IPS DF 6.9 (cell line): ENCODE results near the gene VEPH1.

ENCODE experiments used
- DNase-seq: peaks from one replicate; pipeline ENCODE4 v3.0.0-alpha.2; 2013; ENCODE audit warnings: low read depth, low spot score
- H3K27ac ChIP-seq: one replicate; pipeline ENCODE4 v1.5.1; 2013; ENCODE audit warnings: low read length, control low read depth
- H3K27me3 ChIP-seq: 2 replicates; pipeline ENCODE4 v1.6.1; 2013; ENCODE audit warnings: mild to moderate bottlenecking, low read length; ENCODE audit not compliant: control insufficient read depth, insufficient read depth
- H3K36me3 ChIP-seq: 2 replicates; pipeline ENCODE4 v1.6.1; 2013; ENCODE audit warnings: low read length; ENCODE audit not compliant: control insufficient read depth, insufficient read depth
- H3K4me1 ChIP-seq: 2 replicates; pipeline ENCODE4 v1.6.1; 2013; ENCODE audit warnings: low read length; ENCODE audit not compliant: control insufficient read depth, insufficient read depth
- H3K4me3 ChIP-seq: 2 replicates; pipeline ENCODE4 v1.5.1; 2013; ENCODE audit warnings: mild to moderate bottlenecking, low read length
- H3K9me3 ChIP-seq: 2 replicates; pipeline ENCODE4 v1.6.1; 2013; ENCODE audit warnings: low read length, inconsistent platforms; ENCODE audit not compliant: control insufficient read depth, insufficient read depth
- WGBS: extraction: QIAGEN DNeasy Blood & Tissue Kit; methylation state at CpG from one replicate; pipeline ENCODE4 v1.1.7; 2013; ENCODE audit warnings: mixed read lengths, missing lambda C conversion rate; ENCODE audit not compliant: insufficient read length, insufficient coverage; 5-methylcytosine and 5-hydroxymethylcytosine counted together

VEPH1 gene

DNA sequence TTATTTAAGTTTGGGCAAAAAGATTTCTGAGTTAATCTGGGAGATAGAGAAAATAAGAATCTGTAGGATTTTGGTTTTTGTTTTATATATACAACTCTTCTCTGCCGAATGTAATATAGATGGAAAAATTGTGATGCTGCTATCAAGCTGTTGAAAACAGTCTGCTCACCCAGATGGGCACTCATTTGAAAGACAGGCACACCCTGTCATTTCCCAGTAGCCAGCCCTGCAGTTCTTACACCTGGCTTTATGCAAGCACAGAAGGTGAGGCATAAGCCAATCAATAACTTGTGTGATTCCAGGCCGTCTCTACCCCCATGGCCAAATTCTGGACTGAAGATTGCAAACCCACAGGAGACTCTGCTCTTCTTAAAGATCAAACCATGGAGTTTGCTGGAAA, 93.7 kb downstream of the VEPH1 start:
- H3K4me3 ChIP-seq: no peak overlapping the region
- H3K36me3 ChIP-seq: no peaks in the 10 kb centered on the region
- DNase-seq: no peak
- H3K27me3 ChIP-seq: no peaks in the 10 kb centered on the region
- H3K27ac ChIP-seq: no peak overlapping the region
- H3K9me3 ChIP-seq: no peaks in the 10 kb centered on the region
- no peaks in the 10 kb centered on the region; the same call in 1 of the 2 replicates for H3K4me1 ChIP-seq
- WGBS: no CpG with 5 or more reads among the region's 2 CpGs

DNA sequence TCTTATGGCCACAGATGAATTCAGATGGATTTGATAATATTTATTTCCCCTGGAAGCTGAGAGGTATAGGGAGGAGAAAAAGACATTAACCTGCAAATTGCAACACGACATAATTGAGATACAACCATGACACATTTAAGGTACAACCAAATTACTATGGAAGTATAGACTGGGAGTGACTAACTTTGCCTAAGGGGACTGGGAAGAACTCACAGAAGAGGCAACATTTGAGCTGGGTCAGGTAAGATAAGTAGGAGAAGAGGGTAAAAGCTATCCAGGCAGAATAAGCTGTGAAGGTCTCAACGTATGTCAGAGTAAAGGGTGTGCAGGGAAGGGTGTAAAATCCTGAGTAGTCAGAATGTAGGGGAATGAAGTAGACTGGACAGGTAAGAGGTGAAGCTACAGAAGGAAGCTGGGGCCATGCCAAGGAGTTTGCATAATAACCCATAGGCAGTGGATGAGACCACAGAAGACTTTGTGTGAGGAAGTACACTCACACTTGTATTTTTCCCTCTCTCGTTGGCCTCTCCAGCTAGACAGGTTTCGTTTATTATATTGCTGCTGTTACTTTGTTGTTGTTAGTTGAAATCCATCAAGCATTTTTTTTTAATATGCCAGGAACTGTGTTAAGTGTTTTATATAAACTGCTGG, 94.6 kb downstream of the VEPH1 start:
- H3K36me3 ChIP-seq: no peaks in the 10 kb centered on the region
- no peaks in the 10 kb centered on the region for H3K9me3 ChIP-seq
- WGBS: no CpG with 5 or more reads among the region's 4 CpGs
- no peaks in the 10 kb centered on the region; the same call in 1 of the 2 replicates for H3K4me1 ChIP-seq
- no peak for DNase-seq
- H3K27me3 ChIP-seq: no peaks in the 10 kb centered on the region
- no peak overlapping the region for H3K27ac ChIP-seq
- H3K4me3 ChIP-seq: no peak overlapping the region

DNA sequence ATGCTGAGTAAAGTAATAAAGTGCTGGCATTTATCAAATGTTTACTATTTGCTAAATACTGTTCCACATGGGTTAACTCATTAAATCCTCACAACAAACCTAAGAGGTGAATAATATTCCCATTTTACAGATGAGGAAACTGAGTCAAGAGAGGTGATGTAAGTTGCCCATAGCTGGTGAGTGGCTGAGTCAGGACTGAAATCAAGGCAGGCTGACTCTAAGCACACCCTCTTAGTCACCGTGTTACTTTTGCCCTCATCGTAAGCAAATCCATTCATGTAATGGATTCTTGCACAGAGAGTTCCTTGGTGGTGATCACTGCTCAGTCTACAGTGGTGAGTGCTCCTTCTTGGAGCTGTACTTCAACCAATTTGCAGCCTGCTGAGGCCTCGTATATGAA, 95.4 kb downstream of the VEPH1 start:
- WGBS: no CpG with 5 or more reads among the region's 3 CpGs
- Histone ChIP-seq H3K27me3 (no peaks in the 10 kb centered on the region), H3K4me3 (no peak overlapping the region)

DNA sequence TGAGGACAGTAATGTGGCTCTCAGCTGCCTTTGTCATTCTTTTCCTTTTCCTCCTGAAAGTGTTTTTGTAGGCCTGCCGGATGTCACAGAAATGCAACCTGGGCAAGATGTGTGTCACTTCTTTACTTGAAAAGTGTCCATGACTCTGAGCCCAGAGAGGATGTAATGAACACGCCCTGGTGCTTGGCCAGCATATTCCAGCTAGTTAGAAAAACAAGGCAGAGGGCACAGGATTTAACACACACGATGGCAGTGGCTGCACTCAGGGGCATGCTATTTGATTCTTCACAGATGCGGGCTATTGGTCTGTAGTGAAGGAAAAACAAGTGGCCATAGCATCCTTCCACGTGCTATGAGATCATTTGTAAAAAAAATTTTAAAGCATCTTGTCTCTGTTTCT, 96.8 kb downstream of the VEPH1 start:
- H3K4me1 ChIP-seq: no peaks in the 10 kb centered on the region; the same call in 1 of the 2 replicates

More for the DNA sequence above, 95.4 kb downstream of the VEPH1 start:
- H3K9me3 ChIP-seq: no peaks in the 10 kb centered on the region
- no peaks in the 10 kb centered on the region; the same call in 1 of the 2 replicates for H3K4me1 ChIP-seq
- no peak overlapping the region for H3K27ac ChIP-seq
- H3K36me3 ChIP-seq: no peaks in the 10 kb centered on the region
- DNase-seq: no peak

DNA sequence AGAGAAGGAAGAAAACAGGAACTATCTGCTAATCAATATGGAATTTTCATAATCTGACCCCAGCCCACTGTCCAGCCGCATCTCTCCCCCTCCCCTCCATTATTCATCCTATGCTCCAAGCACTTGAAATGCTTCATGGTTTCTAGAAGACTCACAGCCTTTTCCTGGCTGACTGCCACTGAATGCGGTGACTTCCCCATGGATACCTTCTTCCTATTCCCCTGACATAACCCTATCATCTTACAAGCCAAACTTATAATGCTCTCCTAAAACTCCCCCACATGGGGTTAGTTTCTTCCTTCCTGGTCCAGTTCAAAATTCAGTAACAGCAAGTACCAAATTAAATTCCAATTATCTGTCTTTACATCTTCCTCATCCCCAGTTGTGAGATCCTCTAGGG, 97.8 kb downstream of the VEPH1 start:
- Histone ChIP-seq H3K4me1 (no peaks in the 10 kb centered on the region; the same call in 1 of the 2 replicates), H3K4me3 (no peak overlapping the region; the same call in 1 of the 2 replicates), H3K27ac (no peak overlapping the region), H3K27me3 (no peaks in the 10 kb centered on the region), H3K9me3 (no peaks in the 10 kb centered on the region), H3K36me3 (no peaks in the 10 kb centered on the region)
- no peak for DNase-seq
- no CpG with 5 or more reads among the region's 2 CpGs for WGBS

More for the DNA sequence above, 96.8 kb downstream of the VEPH1 start:
- Histone ChIP-seq H3K27me3 (no peaks in the 10 kb centered on the region), H3K9me3 (no peaks in the 10 kb centered on the region), H3K4me3 (no peak overlapping the region), H3K36me3 (no peaks in the 10 kb centered on the region), H3K27ac (no peak overlapping the region)
- WGBS: no CpG with 5 or more reads among the region's 5 CpGs
- no peak for DNase-seq

DNA sequence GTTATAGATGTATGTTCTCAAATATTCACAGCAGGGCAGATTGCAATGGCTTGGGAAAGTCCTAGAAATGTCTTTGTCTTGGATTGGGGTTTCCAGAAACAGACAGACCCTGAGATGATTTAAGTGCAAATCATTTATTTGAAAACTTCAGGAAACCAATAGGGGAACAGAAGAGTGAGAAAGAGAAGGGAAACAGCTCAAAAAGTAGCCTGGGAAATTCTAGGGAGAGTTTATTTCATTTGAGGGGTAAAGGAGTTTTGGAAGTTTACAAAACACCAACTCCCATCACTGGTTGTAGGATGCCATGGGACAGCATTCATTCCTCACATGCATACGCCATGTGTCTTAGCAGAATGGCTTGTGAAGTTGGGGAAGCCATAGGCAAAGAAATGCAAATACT, 98.8 kb downstream of the VEPH1 start:
- Histone ChIP-seq H3K9me3 (no peaks in the 10 kb centered on the region), H3K4me3 (no peak overlapping the region), H3K27me3 (no peaks in the 10 kb centered on the region), H3K36me3 (no peaks in the 10 kb centered on the region), H3K4me1 (no peaks in the 10 kb centered on the region; the same call in 1 of the 2 replicates), H3K27ac (no peak overlapping the region)
- WGBS: no CpG with 5 or more reads among the region's 1 CpG
- no peak for DNase-seq

DNA sequence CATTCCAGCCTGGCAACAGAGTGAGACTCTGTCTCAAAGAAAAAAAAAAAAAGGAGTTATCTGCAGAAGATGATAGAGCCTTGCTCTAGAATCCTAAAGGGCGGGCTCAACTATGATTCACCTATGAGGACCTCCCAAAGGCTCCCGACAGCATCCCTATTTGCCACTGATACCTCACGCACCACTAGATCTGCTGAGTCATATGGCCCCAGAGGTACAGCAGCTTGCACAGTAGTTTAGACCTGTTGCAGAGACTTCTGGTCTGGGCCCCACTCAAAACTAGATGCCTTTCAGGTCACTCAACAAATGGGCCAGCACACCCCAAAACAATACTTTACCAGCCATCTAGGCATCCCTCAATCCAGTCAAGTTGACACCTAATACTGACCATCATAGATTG, 104.6 kb downstream of the VEPH1 start:
- H3K36me3 ChIP-seq: no peaks in the 10 kb centered on the region
- DNase-seq: no peak
- H3K27ac ChIP-seq: no peak overlapping the region
- H3K27me3 ChIP-seq: no peaks in the 10 kb centered on the region
- no peak overlapping the region for H3K4me3 ChIP-seq
- H3K9me3 ChIP-seq: no peaks in the 10 kb centered on the region
- no CpG with 5 or more reads among the region's 3 CpGs for WGBS
- no peaks in the 10 kb centered on the region for H3K4me1 ChIP-seq

DNA sequence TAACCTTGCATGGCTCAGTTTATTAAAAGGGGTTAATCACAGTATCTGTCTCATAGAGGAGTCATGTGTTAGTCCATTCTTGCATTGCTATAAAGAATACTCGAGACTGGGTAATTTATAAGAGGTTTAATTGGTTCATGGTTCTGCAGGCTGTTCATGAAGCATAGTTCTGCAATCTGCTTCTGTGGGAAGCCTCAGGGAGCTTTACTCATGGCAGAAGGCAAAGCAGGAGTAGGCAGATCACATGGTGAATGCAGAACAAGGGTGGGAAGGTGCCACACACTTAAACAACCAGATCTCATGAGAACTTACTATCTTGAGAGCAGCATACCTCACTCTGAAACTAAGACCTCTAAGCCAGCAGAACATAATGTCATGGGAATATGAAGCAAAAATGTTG, 108.8 kb downstream of the VEPH1 start:
- no peak overlapping the region for H3K27ac ChIP-seq
- WGBS: no CpG with 5 or more reads among the region's 1 CpG
- no peak for DNase-seq
- H3K27me3 ChIP-seq: no peaks in the 10 kb centered on the region
- no peaks in the 10 kb centered on the region for H3K9me3 ChIP-seq
- no peaks in the 10 kb centered on the region for H3K36me3 ChIP-seq
- no peak overlapping the region for H3K4me3 ChIP-seq
- no peaks in the 10 kb centered on the region for H3K4me1 ChIP-seq

DNA sequence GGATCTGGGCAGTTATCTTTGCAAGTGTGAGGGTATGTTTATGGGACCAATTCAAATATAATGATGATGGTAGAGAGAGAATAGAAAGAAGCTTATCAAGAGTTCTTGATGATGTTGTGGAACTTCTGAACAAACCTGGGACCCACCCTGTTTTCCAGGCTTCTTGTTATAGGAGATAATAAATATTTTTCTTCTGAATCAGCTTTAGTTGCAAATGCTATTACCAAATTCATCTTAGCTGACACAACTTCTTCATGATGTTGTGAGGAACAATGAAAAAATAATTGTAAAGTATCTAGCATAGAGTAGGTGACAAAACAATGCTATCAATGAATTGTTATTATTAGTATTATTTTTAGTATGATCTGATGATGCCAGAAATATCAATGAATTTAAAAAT, 110.1 kb downstream of the VEPH1 start:
- Histone ChIP-seq H3K27ac (no peak overlapping the region), H3K4me1 (no peaks in the 10 kb centered on the region), H3K4me3 (no peak overlapping the region), H3K36me3 (no peaks in the 10 kb centered on the region), H3K9me3 (no peaks in the 10 kb centered on the region), H3K27me3 (no peaks in the 10 kb centered on the region)
- DNase-seq: no peak

DNA sequence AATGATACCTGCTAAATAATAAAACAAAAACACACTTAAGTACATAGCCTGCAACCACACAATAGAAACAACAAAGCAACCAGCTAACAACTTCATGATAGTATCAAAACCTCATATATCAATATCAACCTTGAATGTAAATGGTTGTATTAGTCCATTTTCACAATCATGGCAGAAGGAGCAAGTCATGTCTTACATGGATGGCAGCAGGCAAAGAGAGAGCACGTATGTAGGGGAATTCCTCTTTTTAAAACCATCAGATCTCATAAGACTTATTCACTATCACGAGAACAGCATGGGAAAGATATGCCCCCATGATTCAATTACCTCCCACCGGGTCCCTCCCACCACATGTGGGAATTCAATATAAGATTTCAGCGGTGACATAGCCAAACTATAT, 111.1 kb downstream of the VEPH1 start:
- Histone ChIP-seq H3K27ac (no peak overlapping the region), H3K4me1 (no peaks in the 10 kb centered on the region), H3K4me3 (no peak overlapping the region), H3K27me3 (no peaks in the 10 kb centered on the region), H3K9me3 (no peaks in the 10 kb centered on the region), H3K36me3 (no peaks in the 10 kb centered on the region)
- WGBS: no CpG with 5 or more reads among the region's 4 CpGs
- no peak for DNase-seq
